CD14-positive monocyte (primary cell): ENCODE results near the gene STX8. TPM values are rescaled to one million over a fixed set of nuclear protein-coding genes. Genes with fewer than 3 reads are reported as not detected.

Experiments used
- DNase-seq, 3 donors: peaks; one replicate each; pipeline ENCODE4 v3.0.0-alpha.2; 2011 to 2022
- H2AFZ ChIP-seq: 2 replicates; pipeline ENCODE4 v1.6.0; 2012; ENCODE audit warnings: mild to moderate bottlenecking, low read depth, low read length, inconsistent platforms; ENCODE audit not compliant: insufficient read depth, poor library complexity, severe bottlenecking
- H3K27ac ChIP-seq, 2 donors: 1 replicate in 1 of 2; 2 replicates in 1 of 2; pipeline ENCODE4 v1.5.1; 2012 to 2013; ENCODE audit warnings: low read length in 2 of 2, control low read depth in 1 of 2, inconsistent platforms in 1 of 2, low read depth in 1 of 2, mild to moderate bottlenecking in 1 of 2
- H3K27me3 ChIP-seq, 2 donors: one replicate each; pipeline versions ENCODE4 v1.6.0 to v1.6.1; 2011 to 2013; ENCODE audit warnings: low read length in 2 of 2; ENCODE audit not compliant: control insufficient read depth in 2 of 2, insufficient read depth in 2 of 2
- H3K36me3 ChIP-seq, 2 donors: replicated peaks in 1 of 2; 1 replicate in 1 of 2; 2 replicates in 1 of 2; pipeline versions ENCODE4 v1.5.1 to v1.6.1; 2012 to 2013; ENCODE audit warnings: low read length in 2 of 2, control low read depth in 1 of 2, inconsistent platforms in 1 of 2, mild to moderate bottlenecking in 1 of 2; ENCODE audit not compliant: insufficient read depth in 2 of 2, control insufficient read depth in 1 of 2
- H3K4me1 ChIP-seq, 2 donors: 1 replicate in 1 of 2; 2 replicates in 1 of 2; pipeline versions ENCODE4 v1.5.1 to v1.6.1; 2012 to 2013; ENCODE audit warnings: low read length in 2 of 2, control low read depth in 1 of 2, inconsistent platforms in 1 of 2, mild to moderate bottlenecking in 1 of 2, moderate library complexity in 1 of 2; ENCODE audit not compliant: insufficient read depth in 2 of 2, control insufficient read depth in 1 of 2
- H3K4me2 ChIP-seq: replicated peaks from 2 replicates; pipeline ENCODE3; 2012; ENCODE audit warnings: low read length, moderate library complexity, mild to moderate bottlenecking; ENCODE audit not compliant: poor library complexity, severe bottlenecking; ENCODE audit errors: extremely low read depth
- H3K4me3 ChIP-seq, 3 experiments: fragments of 200-600 bp in 1 of 3; sonication (generic) in 1 of 3; replicated peaks in 1 of 3; 1 replicate in 2 of 3; 2 replicates in 1 of 3; pipeline ENCODE4 v1.5.1; 2011 to 2013; ENCODE audit warnings: low read length in 3 of 3, mild to moderate bottlenecking in 3 of 3, control low read depth in 2 of 3, low read depth in 2 of 3, inconsistent platforms in 1 of 3, moderate library complexity in 1 of 3
- H3K79me2 ChIP-seq: 2 replicates; pipeline ENCODE4 v1.6.0; 2012; ENCODE audit warnings: mild to moderate bottlenecking, control low read depth, inconsistent platforms, low read length, moderate library complexity; ENCODE audit not compliant: insufficient read depth
- H3K9ac ChIP-seq: 2 replicates; pipeline ENCODE4 v1.6.0; 2017; ENCODE audit warnings: low read length, mild to moderate bottlenecking; ENCODE audit not compliant: insufficient read depth, poor library complexity, severe bottlenecking
- H3K9me3 ChIP-seq, 2 donors: replicated peaks in 1 of 2; 1 replicate in 1 of 2; 2 replicates in 1 of 2; pipeline versions ENCODE4 v1.5.1 to v1.6.1; 2012 to 2013; ENCODE audit warnings: low read length in 2 of 2, control low read depth in 1 of 2; ENCODE audit not compliant: control insufficient read depth in 1 of 2, insufficient read depth in 1 of 2
- H4K20me1 ChIP-seq: 2 replicates; pipeline ENCODE4 v1.6.0; 2012; ENCODE audit warnings: mild to moderate bottlenecking, low read length, control low read depth, moderate library complexity; ENCODE audit not compliant: insufficient read depth
- H3K27ac Mint-ChIP-seq, 7 donors: one replicate each; pipeline ENCODE4 v1.8.0; 2020; ENCODE audit warnings: mild to moderate bottlenecking in 7 of 7, mixed read lengths in 7 of 7, moderate library complexity in 6 of 7, inconsistent platforms in 2 of 7
- H3K27me3 Mint-ChIP-seq, 3 donors: one replicate each; pipeline ENCODE4 v1.8.0; 2021 to 2022; ENCODE audit warnings: low read depth in 3 of 3, mild to moderate bottlenecking in 3 of 3, mixed read lengths in 3 of 3, moderate library complexity in 3 of 3, inconsistent platforms in 1 of 3
- H3K36me3 Mint-ChIP-seq, 2 donors: one replicate each; pipeline ENCODE4 v1.8.0; 2020; ENCODE audit warnings: mixed read lengths in 2 of 2, inconsistent platforms in 1 of 2, mild to moderate bottlenecking in 1 of 2
- H3K4me1 Mint-ChIP-seq: one replicate; pipeline ENCODE4 v1.8.0; 2020; ENCODE audit warnings: mild to moderate bottlenecking, mixed read lengths
- H3K4me3 Mint-ChIP-seq, 2 donors: one replicate each; pipeline ENCODE4 v1.8.0; 2020; ENCODE audit warnings: mild to moderate bottlenecking in 2 of 2, mixed read lengths in 2 of 2, moderate library complexity in 1 of 2
- H3K9me3 Mint-ChIP-seq, 7 donors: one replicate each; pipeline ENCODE4 v1.8.0; 2020 to 2022; ENCODE audit warnings: mixed read lengths in 7 of 7, mild to moderate bottlenecking in 6 of 7, moderate library complexity in 6 of 7, inconsistent platforms in 2 of 7
- CTCF ChIP-seq: fragments of 200-600 bp; IDR thresholded peaks from one replicate; pipeline ENCODE4 v1.8.0; 2022; ENCODE audit warnings: antibody characterized with exemption, mild to moderate bottlenecking
- WGBS: methylation state at CpG from one replicate; pipeline ENCODE4 v1.1.5; 2013; ENCODE audit warnings: missing lambda C conversion rate; ENCODE audit not compliant: insufficient coverage; 5-methylcytosine and 5-hydroxymethylcytosine counted together
- intact Hi-C, 2 donors: fragments of 100-400 bp; cut with micrococcal nuclease; formaldehyde crosslinking; loops; one replicate each; pipeline versions ENCODE4 v1.15.0 to v1.15.1; 2023
- polyA plus RNA-seq, 3 donors: library from polyadenylated mRNA; depleted of rRNA in 1 of 3; unstranded in 2 of 3; stranded (reverse) in 1 of 3; fragments of 300-500 nt in 2 of 3; fragments of >200 nt in 1 of 3; fragmentation: Illumina TruSeq in 2 of 3; gene quantifications; 1 replicate in 2 of 3; 2 replicates in 1 of 3; pipeline ENCODE4 v1.2.3, GENCODE V29; 2012 to 2021

The STX8 gene
- polyA plus RNA-seq, 3 donors: 44.4 to 170 (median 142) TPM

DNA sequence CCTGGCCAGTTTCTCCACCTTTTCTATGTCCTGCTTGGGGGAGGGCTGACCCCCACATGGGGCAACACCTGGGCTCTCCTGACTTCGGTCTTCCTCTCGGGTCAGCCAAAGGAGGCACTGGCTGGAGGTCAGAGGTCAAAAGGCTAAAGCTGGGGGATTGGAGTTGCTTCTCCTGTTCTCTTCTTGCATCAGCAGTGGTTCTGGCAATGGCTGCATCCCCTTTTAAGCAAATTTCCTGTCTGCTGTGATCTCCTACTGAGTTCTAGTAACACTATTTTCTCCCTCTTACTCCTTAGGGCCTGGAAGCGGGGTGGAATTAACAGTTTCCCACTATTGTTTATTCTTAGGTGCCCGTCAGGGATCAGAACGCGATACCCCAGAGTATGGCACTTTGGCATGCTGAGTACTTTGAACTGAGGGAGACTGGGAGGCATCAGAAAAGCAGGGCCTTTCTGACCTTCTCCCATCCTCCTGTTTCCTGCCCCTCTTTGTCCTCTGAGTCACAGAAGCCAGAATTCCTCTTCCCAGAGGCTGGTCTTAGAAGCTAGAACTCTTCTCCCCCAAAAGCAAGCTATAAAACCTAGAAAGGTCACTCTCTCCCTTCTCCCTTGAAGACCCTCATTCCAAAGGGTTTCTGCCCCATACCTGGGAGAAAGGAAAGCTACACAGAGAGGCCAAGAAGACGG lies 268.2 kb downstream of the STX8 start:
- 100% methylated on average over 3 of the region's 7 CpGs for WGBS
- peaks cover 0 to 2% (median 1%) of the 10 kb centered on the region in 3 donors for H3K27me3 Mint-ChIP-seq
- Histone ChIP-seq H3K9ac (no peak overlapping the region), H3K27ac (no peak overlapping the region), H3K4me3 (no peak overlapping the region), H3K4me2 (no peak overlapping the region), H3K27me3 (no peaks in the 10 kb centered on the region), H2AFZ (no peak overlapping the region), H3K36me3 (no peaks in the 10 kb centered on the region), H4K20me1 (no peaks in the 10 kb centered on the region), H3K4me1 (no peaks in the 10 kb centered on the region), H3K79me2 (no peaks in the 10 kb centered on the region), H3K9me3 (no peaks in the 10 kb centered on the region)
- TF ChIP-seq CTCF: no peak
- peak overlapping the region in 2 of 7 donors; percentile 24 to 42 for H3K27ac Mint-ChIP-seq
- H3K36me3 Mint-ChIP-seq: peaks cover 4 to 8% of the 10 kb centered on the region in 2 donors
- no peaks in the 10 kb centered on the region for H3K9me3 Mint-ChIP-seq
- intact Hi-C loops: loop anchor here in 1 of 2 donors (10.0 kb wide), 1 partner anchor 57 kb away; no protein-coding TSS in a partner anchor
- H3K4me3 Mint-ChIP-seq: no peak overlapping the region
- no peaks in the 10 kb centered on the region for H3K4me1 Mint-ChIP-seq
- DNase-seq: no peak

- TF ChIP-seq CTCF: no peak
- no peaks in the 10 kb centered on the region for H3K4me1 ChIP-seq
- no CpG with 5 or more reads among the region's 6 CpGs for WGBS
- Mint-ChIP-seq H3K4me3 (no peak overlapping the region), H3K4me1 (no peaks in the 10 kb centered on the region), H3K36me3 (peaks cover 4 to 5% of the 10 kb centered on the region in 2 donors), H3K27me3 (peaks cover 0 to 2% (median 1%) of the 10 kb centered on the region in 3 donors), H3K9me3 (peaks cover 0 to 2% (median 0%) of the 10 kb centered on the region in 7 donors), H3K27ac (no peak overlapping the region)
- H3K27me3 ChIP-seq: no peaks in the 10 kb centered on the region
- no peak overlapping the region for H3K27ac ChIP-seq
- DNase-seq: no peak
- H3K9me3 ChIP-seq: no peaks in the 10 kb centered on the region
- intact Hi-C loops: loop anchor here in 1 of 2 donors (10.0 kb wide), 1 partner anchor 59 kb away; no protein-coding TSS in a partner anchor
- no peak overlapping the region for H3K4me2 ChIP-seq
- H3K9ac ChIP-seq: no peak overlapping the region
- no peaks in the 10 kb centered on the region for H3K36me3 ChIP-seq
- H3K79me2 ChIP-seq: no peaks in the 10 kb centered on the region
- H2AFZ ChIP-seq: no peak overlapping the region
- no peak overlapping the region for H3K4me3 ChIP-seq
- H4K20me1 ChIP-seq: no peaks in the 10 kb centered on the region
These were observed 269.5 kb downstream of the STX8 start for GRCh38 chr17:9306086-9306485.
